ENCODE results near the gene RAB3IP. TPM values are rescaled to one million over a fixed set of nuclear protein-coding genes. Genes with fewer than 3 reads are reported as not detected.

RAB3IP gene
- total and polyA plus RNA-seq, 12 donors: 14.2 to 33.3 (median 22.5) TPM

DNA sequence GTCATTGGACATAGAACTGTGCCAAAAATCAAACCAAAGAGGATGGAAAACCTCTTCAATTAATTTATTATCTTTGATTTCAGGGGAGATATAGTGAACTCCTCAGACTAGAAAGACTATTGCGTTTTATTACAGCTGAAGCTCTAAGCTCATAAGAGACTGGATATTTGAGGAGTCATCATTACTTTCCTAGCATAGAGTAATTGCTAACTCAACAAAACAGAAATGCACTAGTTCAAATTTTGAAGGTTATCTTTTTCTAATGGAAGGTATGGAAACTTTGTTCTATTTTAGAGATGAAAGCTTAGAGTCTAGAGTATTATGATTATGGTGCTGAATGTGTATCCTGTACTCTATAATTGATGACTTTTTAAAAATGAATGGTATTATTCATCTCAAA lies 34.3 kb upstream of the RAB3IP start:
- no peak for ATAC-seq

DNA sequence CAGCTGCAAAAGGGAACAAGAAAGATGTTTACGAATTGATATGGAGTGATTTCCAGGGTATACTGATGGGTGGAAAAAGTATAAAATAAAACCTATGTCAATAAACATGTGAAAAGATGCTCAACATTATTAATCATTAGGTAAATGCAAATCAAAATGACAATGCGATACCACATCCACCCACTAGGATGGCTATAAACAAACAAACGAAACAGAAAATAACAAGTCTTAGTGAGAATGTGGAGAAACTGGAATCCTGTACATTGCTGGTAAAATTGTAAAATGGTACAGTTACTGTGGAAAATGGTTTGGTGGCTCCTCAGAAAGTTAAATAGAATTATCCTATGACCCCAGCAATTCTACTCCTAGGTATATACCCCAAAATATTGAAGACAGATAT lies 30.0 kb upstream of the RAB3IP start:
- DNase-seq: no peak
- TF ChIP-seq, protein P1, sequence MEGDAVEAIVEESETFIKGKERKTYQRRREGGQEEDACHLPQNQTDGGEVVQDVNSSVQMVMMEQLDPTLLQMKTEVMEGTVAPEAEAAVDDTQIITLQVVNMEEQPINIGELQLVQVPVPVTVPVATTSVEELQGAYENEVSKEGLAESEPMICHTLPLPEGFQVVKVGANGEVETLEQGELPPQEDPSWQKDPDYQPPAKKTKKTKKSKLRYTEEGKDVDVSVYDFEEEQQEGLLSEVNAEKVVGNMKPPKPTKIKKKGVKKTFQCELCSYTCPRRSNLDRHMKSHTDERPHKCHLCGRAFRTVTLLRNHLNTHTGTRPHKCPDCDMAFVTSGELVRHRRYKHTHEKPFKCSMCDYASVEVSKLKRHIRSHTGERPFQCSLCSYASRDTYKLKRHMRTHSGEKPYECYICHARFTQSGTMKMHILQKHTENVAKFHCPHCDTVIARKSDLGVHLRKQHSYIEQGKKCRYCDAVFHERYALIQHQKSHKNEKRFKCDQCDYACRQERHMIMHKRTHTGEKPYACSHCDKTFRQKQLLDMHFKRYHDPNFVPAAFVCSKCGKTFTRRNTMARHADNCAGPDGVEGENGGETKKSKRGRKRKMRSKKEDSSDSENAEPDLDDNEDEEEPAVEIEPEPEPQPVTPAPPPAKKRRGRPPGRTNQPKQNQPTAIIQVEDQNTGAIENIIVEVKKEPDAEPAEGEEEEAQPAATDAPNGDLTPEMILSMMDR (IDR thresholded peaks at IDR 0.05): peak in 1 of 9 donors; percentile 13
- Histone ChIP-seq H3K4me3 (no peak overlapping the region), H3K27me3 (no peaks in the 10 kb centered on the region), H3K36me3 (no peaks in the 10 kb centered on the region), H3K27ac (no peak overlapping the region), H3K9me3 (peaks cover 0 to 10% (median 0%) of the 10 kb centered on the region in 11 donors), H3K4me1 (no peaks in the 10 kb centered on the region)
- intact Hi-C loops (cut with DNase I): no loop called here
- no peak for ATAC-seq
- 93 to 96% methylated on average over 3 of the region's 3 CpGs for WGBS, 2 donors

More for the DNA sequence above, 34.3 kb upstream of the RAB3IP start:
- no peak overlapping the region for H3K27ac ChIP-seq
- H3K27me3 ChIP-seq: no peaks in the 10 kb centered on the region
- TF ChIP-seq, protein P1 (IDR thresholded peaks at IDR 0.05): no peak
- H3K36me3 ChIP-seq: no peaks in the 10 kb centered on the region
- peaks cover 0 to 10% (median 0%) of the 10 kb centered on the region in 11 donors for H3K9me3 ChIP-seq
- no peaks in the 10 kb centered on the region for H3K4me1 ChIP-seq
- H3K4me3 ChIP-seq: no peak overlapping the region
- 0% methylated on average over 1 of the region's 1 CpG for WGBS, 2 donors
- DNase-seq: no peak
- intact Hi-C loops (cut with DNase I): no loop called here

DNA sequence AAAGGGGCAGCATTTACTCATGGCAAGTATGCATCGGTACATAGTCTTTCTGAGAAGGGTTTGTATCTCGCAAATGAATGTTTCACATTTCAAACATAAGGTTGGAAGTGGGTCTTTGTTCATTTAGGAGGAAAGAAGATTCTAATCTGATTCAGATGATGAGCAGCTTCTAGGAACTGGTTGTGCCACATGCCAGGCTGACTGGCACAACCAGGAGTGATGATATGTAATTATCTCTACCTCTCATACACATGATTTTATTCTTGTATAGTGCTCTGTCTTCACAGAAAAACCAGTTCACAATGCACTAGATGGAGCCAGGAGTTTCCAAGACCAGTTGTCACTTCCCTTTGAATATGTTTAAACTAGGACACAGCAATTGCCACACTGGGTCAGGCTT lies 25.8 kb upstream of the RAB3IP start:
- no peaks in the 10 kb centered on the region for H3K27me3 ChIP-seq
- H3K4me3 ChIP-seq: no peak overlapping the region
- WGBS, 2 donors: 94% methylated on average over 2 of the region's 2 CpGs
- no peaks in the 10 kb centered on the region for H3K4me1 ChIP-seq
- ATAC-seq: no peak
- H3K27ac ChIP-seq: no peak overlapping the region
- intact Hi-C loops (cut with DNase I): no loop called here
- H3K9me3 ChIP-seq: peaks cover 0 to 10% (median 0%) of the 10 kb centered on the region in 11 donors
- TF ChIP-seq, protein P1 (IDR thresholded peaks at IDR 0.05): no peak
- DNase-seq: no peak
- H3K36me3 ChIP-seq: no peaks in the 10 kb centered on the region

DNA sequence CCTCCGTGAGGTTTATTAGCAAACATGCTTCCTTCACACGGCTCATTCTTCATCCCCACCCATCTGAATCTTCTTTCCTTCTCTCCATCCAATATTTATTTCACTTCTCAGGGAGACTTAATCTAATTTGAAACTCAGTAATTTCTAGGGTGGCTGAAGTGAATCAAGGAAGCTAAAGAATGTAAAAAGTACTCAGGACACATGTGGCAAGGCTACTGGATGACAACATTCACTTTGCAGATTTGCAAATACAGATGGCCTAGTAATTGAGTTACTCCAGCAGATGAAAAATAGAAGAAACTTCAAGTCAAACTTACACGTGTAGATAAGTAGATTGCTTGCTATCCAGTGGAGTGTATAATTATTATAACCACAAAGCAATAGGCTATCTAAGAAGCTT lies 24.1 kb upstream of the RAB3IP start:
- Histone ChIP-seq H3K36me3 (no peaks in the 10 kb centered on the region), H3K27me3 (no peaks in the 10 kb centered on the region), H3K4me3 (no peak overlapping the region), H3K9me3 (no peaks in the 10 kb centered on the region), H3K27ac (no peak overlapping the region), H3K4me1 (no peaks in the 10 kb centered on the region)
- WGBS, 2 donors: 82 to 84% methylated on average over 3 of the region's 3 CpGs
- ATAC-seq (no peak), DNase-seq (no peak)
- intact Hi-C loops (cut with DNase I): no loop called here
- TF ChIP-seq, protein P1 (IDR thresholded peaks at IDR 0.05): no peak

Data from heart right ventricle (tissue), 16 donors.